SK-N-SH treated with all-trans-retinoic acid at 6 μM for 48 hours (cell line): ENCODE results near the gene FAR2.

Experiments
- ARNTL ChIP-seq: fragments of 450-650 bp; formaldehyde crosslinking; IDR thresholded peaks from 2 replicates; pipeline ENCODE4 v1.5.0; 2020; ENCODE audit warnings: low read depth, mild to moderate bottlenecking, moderate library complexity, borderline replicate concordance
- BACH2 ChIP-seq: fragments of 250-450 bp; sonication (Bioruptor Pico); IDR thresholded peaks from 2 replicates; pipeline ENCODE4 v1.9.0; 2021; ENCODE audit warnings: mild to moderate bottlenecking, borderline replicate concordance
- ESRRG ChIP-seq: fragments of 250-450 bp; sonication (Bioruptor Pico); IDR thresholded peaks from 2 replicates; pipeline ENCODE4 v1.6.1; 2021; ENCODE audit warnings: mild to moderate bottlenecking
- GLIS3 ChIP-seq: fragments of 250-450 bp; sonication (Bioruptor Pico); IDR thresholded peaks from 2 replicates; pipeline ENCODE4 v1.5.0; 2020; ENCODE audit warnings: mild to moderate bottlenecking, moderate library complexity
- OSR1 ChIP-seq: fragments of 250-450 bp; sonication (Bioruptor Pico); IDR thresholded peaks from 2 replicates; pipeline ENCODE4 v1.8.0; 2022; ENCODE audit warnings: moderate library complexity, mild to moderate bottlenecking, inconsistent platforms
- RARB ChIP-seq: fragments of 250-450 bp; sonication (Bioruptor Pico); IDR thresholded peaks from 2 replicates; pipeline ENCODE4 v1.8.0; 2021; ENCODE audit warnings: mild to moderate bottlenecking, moderate library complexity
- TCF4 ChIP-seq: fragments of 250-450 bp; sonication (Bioruptor Pico); IDR thresholded peaks from 2 replicates; pipeline ENCODE4 v1.8.0; 2021; ENCODE audit warnings: mild to moderate bottlenecking, moderate library complexity, borderline replicate concordance
- TOX ChIP-seq: fragments of 250-450 bp; sonication (Bioruptor Pico); IDR thresholded peaks from 2 replicates; pipeline ENCODE4 v1.8.0; 2021; ENCODE audit warnings: mild to moderate bottlenecking, moderate library complexity, borderline replicate concordance
- ZFP3 ChIP-seq: fragments of 250-450 bp; sonication (Bioruptor Pico); IDR thresholded peaks from 2 replicates; pipeline ENCODE4 v1.5.0; 2020; ENCODE audit warnings: mild to moderate bottlenecking, moderate library complexity
- ZFP30 ChIP-seq: fragments of 450-650 bp; formaldehyde crosslinking; IDR thresholded peaks from 2 replicates; pipeline ENCODE4 v1.5.0; 2022; ENCODE audit warnings: mild to moderate bottlenecking, moderate library complexity
- ZNF70 ChIP-seq: fragments of 450-650 bp; formaldehyde crosslinking; IDR thresholded peaks from 2 replicates; pipeline ENCODE4 v1.5.0; 2020; ENCODE audit warnings: mild to moderate bottlenecking, moderate library complexity
- TF ChIP-seq, protein P1 (sequence below): fragments of 250-450 bp; sonication (Bioruptor Pico); IDR thresholded peaks from 2 replicates; pipeline ENCODE4 v1.5.1; 2021; ENCODE audit warnings: mild to moderate bottlenecking, moderate library complexity
- TF ChIP-seq, protein P2 (sequence below): fragments of 250-450 bp; sonication (Bioruptor Pico); IDR thresholded peaks from 2 replicates; pipeline ENCODE4 v1.8.0; 2020; ENCODE audit warnings: mild to moderate bottlenecking, moderate library complexity, borderline replicate concordance
- TF ChIP-seq, protein P3 (sequence below): fragments of 250-450 bp; sonication (Bioruptor Pico); IDR thresholded peaks from 2 replicates; pipeline ENCODE4 v1.5.1; 2020; ENCODE audit warnings: low read depth, mild to moderate bottlenecking, moderate library complexity

DNA sequence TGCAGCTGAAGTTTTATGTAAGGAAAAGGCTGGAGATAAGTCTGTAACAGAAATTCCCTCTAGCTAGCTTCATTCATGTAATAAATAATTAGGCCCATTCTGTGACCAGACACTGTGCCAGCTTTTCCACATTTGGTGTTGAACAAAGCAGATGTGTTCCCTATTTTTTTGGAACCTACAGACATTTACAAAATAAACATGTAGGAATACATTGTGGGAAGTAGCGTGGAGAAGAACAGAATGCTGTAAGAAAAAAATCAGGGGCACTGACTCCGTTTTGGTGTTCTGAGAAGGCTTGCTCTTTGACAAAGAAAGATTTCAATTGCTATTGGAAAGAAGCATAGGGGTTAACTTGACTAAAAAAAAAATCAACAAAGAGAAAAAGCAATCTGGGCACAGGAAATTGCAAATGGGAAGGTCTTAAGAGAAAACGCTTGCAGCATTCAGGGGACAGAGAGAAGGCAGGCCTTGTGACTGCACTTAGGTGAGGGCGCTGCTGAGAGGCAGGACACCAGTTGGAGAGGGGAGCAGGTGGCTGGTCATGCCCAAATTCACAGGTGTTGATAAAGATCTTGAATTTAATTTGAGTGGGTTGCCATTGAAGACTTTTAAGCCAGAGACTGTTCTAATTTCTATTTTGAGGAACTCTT, 4.0 kb downstream of the FAR2 start:
- TF ChIP-seq BACH2 (CRISPR knock-in tag) (no peak), OSR1 (CRISPR knock-in tag) (no peak), ARNTL (no peak), RARB (CRISPR knock-in tag) (no peak), ESRRG (CRISPR knock-in tag) (no peak), TOX (CRISPR knock-in tag) (no peak), GLIS3 (CRISPR knock-in tag) (no peak), ZFP3 (no peak), ZFP30 (CRISPR knock-in tag) (no peak), ZNF70 (no peak), TCF4 (no peak)
- TF ChIP-seq, protein P1, sequence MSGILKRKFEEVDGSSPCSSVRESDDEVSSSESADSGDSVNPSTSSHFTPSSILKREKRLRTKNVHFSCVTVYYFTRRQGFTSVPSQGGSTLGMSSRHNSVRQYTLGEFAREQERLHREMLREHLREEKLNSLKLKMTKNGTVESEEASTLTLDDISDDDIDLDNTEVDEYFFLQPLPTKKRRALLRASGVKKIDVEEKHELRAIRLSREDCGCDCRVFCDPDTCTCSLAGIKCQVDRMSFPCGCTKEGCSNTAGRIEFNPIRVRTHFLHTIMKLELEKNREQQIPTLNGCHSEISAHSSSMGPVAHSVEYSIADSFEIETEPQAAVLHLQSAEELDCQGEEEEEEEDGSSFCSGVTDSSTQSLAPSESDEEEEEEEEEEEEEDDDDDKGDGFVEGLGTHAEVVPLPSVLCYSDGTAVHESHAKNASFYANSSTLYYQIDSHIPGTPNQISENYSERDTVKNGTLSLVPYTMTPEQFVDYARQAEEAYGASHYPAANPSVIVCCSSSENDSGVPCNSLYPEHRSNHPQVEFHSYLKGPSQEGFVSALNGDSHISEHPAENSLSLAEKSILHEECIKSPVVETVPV (CRISPR knock-in tag): no peak
- TF ChIP-seq, protein P2, sequence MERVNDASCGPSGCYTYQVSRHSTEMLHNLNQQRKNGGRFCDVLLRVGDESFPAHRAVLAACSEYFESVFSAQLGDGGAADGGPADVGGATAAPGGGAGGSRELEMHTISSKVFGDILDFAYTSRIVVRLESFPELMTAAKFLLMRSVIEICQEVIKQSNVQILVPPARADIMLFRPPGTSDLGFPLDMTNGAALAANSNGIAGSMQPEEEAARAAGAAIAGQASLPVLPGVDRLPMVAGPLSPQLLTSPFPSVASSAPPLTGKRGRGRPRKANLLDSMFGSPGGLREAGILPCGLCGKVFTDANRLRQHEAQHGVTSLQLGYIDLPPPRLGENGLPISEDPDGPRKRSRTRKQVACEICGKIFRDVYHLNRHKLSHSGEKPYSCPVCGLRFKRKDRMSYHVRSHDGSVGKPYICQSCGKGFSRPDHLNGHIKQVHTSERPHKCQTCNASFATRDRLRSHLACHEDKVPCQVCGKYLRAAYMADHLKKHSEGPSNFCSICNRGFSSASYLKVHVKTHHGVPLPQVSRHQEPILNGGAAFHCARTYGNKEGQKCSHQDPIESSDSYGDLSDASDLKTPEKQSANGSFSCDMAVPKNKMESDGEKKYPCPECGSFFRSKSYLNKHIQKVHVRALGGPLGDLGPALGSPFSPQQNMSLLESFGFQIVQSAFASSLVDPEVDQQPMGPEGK (CRISPR knock-in tag): no peak
- TF ChIP-seq, protein P3, sequence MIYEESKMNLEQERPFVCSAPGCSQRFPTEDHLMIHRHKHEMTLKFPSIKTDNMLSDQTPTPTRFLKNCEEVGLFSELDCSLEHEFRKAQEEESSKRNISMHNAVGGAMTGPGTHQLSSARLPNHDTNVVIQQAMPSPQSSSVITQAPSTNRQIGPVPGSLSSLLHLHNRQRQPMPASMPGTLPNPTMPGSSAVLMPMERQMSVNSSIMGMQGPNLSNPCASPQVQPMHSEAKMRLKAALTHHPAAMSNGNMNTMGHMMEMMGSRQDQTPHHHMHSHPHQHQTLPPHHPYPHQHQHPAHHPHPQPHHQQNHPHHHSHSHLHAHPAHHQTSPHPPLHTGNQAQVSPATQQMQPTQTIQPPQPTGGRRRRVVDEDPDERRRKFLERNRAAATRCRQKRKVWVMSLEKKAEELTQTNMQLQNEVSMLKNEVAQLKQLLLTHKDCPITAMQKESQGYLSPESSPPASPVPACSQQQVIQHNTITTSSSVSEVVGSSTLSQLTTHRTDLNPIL (CRISPR knock-in tag): no peak
